ACC112 (cell line): ENCODE measurements around the gene PLB1.

ENCODE experiments used
- H2AFZ ChIP-seq: fragments of 200-600 bp; sonication (generic); one replicate; pipeline ENCODE4 v1.6.0; 2017; ENCODE audit warnings: antibody characterized with exemption, low read length; ENCODE audit not compliant: unreplicated experiment
- H3K27ac ChIP-seq: fragments of 200-600 bp; sonication (generic); 2 replicates; pipeline ENCODE4 v1.5.1; 2014; ENCODE audit warnings: low read depth, mild to moderate bottlenecking, antibody characterized with exemption, low read length, moderate library complexity
- H3K27me3 ChIP-seq: fragments of 200-600 bp; sonication (generic); 2 replicates; pipeline ENCODE4 v1.6.1; 2014; ENCODE audit warnings: mild to moderate bottlenecking, antibody characterized with exemption, low read length, moderate library complexity, mixed read lengths; ENCODE audit not compliant: insufficient read depth
- H3K36me3 ChIP-seq: fragments of 200-600 bp; sonication (generic); 2 replicates; pipeline ENCODE4 v1.6.1; 2016; ENCODE audit warnings: mild to moderate bottlenecking, antibody characterized with exemption, low read length, moderate library complexity, mixed read lengths; ENCODE audit not compliant: insufficient read depth
- H3K4me1 ChIP-seq: fragments of 200-600 bp; sonication (generic); one replicate; pipeline ENCODE4 v1.6.1; 2016; ENCODE audit warnings: low read length, mixed read lengths; ENCODE audit not compliant: insufficient read depth, unreplicated experiment, control insufficient read depth
- H3K4me3 ChIP-seq: fragments of 200-600 bp; sonication (generic); 2 replicates; pipeline ENCODE4 v1.5.1; 2014; ENCODE audit warnings: mild to moderate bottlenecking, low read depth, low read length
- H3K79me2 ChIP-seq: fragments of 200-600 bp; sonication (generic); one replicate; pipeline ENCODE4 v1.6.0; 2016; ENCODE audit warnings: low read length; ENCODE audit not compliant: control insufficient read depth, unreplicated experiment, insufficient read depth

PLB1 gene

GRCh38 chr2:28486526-28486925, 9.3 kb upstream of the PLB1 start:
- no peak overlapping the region for H3K4me3 ChIP-seq
- H3K27me3 ChIP-seq = peaks cover 11% of the 10 kb centered on the region; the same call in 1 of the 2 replicates
- no peaks in the 10 kb centered on the region for H3K36me3 ChIP-seq
- no peak overlapping the region for H2AFZ ChIP-seq
- H3K4me1 ChIP-seq = no peaks in the 10 kb centered on the region
- no peak overlapping the region for H3K27ac ChIP-seq
- H3K79me2 ChIP-seq = no peaks in the 10 kb centered on the region

GRCh38 chr2:28487258-28487657, 8.6 kb upstream of the PLB1 start:
- no peaks in the 10 kb centered on the region for H3K79me2 ChIP-seq
- H3K27ac ChIP-seq = no peak overlapping the region
- no peaks in the 10 kb centered on the region for H3K36me3 ChIP-seq
- no peak overlapping the region for H2AFZ ChIP-seq
- no peak overlapping the region for H3K4me3 ChIP-seq
- H3K4me1 ChIP-seq = no peaks in the 10 kb centered on the region
- H3K27me3 ChIP-seq = peaks cover 11% of the 10 kb centered on the region; the same call in 1 of the 2 replicates

- H3K36me3 ChIP-seq = no peaks in the 10 kb centered on the region
- peaks cover 11% of the 10 kb centered on the region; the same call in 1 of the 2 replicates for H3K27me3 ChIP-seq
- no peak overlapping the region for H3K4me3 ChIP-seq
- no peaks in the 10 kb centered on the region for H3K79me2 ChIP-seq
- H3K4me1 ChIP-seq = no peaks in the 10 kb centered on the region
- no peak overlapping the region for H2AFZ ChIP-seq
- H3K27ac ChIP-seq = no peak overlapping the region
Observed at GRCh38 chr2:28488083-28488830, 7.6 kb upstream of the PLB1 start.

GRCh38 chr2:28488858-28489575, 6.8 kb upstream of the PLB1 start:
- Histone ChIP-seq H3K27me3 (peaks cover 11% of the 10 kb centered on the region; the same call in 1 of the 2 replicates), H3K27ac (no peak overlapping the region)

GRCh38 chr2:28490558-28490957, 5.3 kb upstream of the PLB1 start:
- Histone ChIP-seq H3K27ac (no peak overlapping the region), H3K4me1 (no peaks in the 10 kb centered on the region), H3K36me3 (no peaks in the 10 kb centered on the region), H3K79me2 (no peaks in the 10 kb centered on the region), H3K27me3 (peaks cover 20% of the 10 kb centered on the region), H2AFZ (no peak overlapping the region), H3K4me3 (no peak overlapping the region)

More at GRCh38 chr2:28488858-28489575, 6.8 kb upstream of the PLB1 start:
- Histone ChIP-seq H3K4me1 (no peaks in the 10 kb centered on the region), H3K4me3 (no peak overlapping the region), H3K36me3 (no peaks in the 10 kb centered on the region), H2AFZ (no peak overlapping the region), H3K79me2 (no peaks in the 10 kb centered on the region)

- no peaks in the 10 kb centered on the region for H3K4me1 ChIP-seq
Observed at GRCh38 chr2:28492282-28492681, 3.6 kb upstream of the PLB1 start.

GRCh38 chr2:28493636-28494035, 2.2 kb upstream of the PLB1 start:
- Histone ChIP-seq H3K27ac (no peak overlapping the region), H3K27me3 (peaks cover 29% of the 10 kb centered on the region), H3K36me3 (no peaks in the 10 kb centered on the region), H3K79me2 (no peaks in the 10 kb centered on the region), H3K4me1 (no peaks in the 10 kb centered on the region), H3K4me3 (no peak overlapping the region), H2AFZ (no peak overlapping the region)

More at GRCh38 chr2:28492282-28492681, 3.6 kb upstream of the PLB1 start:
- no peaks in the 10 kb centered on the region for H3K79me2 ChIP-seq
- no peak overlapping the region for H3K4me3 ChIP-seq
- H3K27me3 ChIP-seq = peaks cover 35% of the 10 kb centered on the region
- no peak overlapping the region for H2AFZ ChIP-seq
- no peak overlapping the region for H3K27ac ChIP-seq
- no peaks in the 10 kb centered on the region for H3K36me3 ChIP-seq

- peaks cover 25% of the 10 kb centered on the region for H3K27me3 ChIP-seq
- H3K79me2 ChIP-seq = no peaks in the 10 kb centered on the region
- H3K4me1 ChIP-seq = no peaks in the 10 kb centered on the region
- no peak overlapping the region for H2AFZ ChIP-seq
- no peaks in the 10 kb centered on the region for H3K36me3 ChIP-seq
- no peak overlapping the region for H3K4me3 ChIP-seq
- no peak overlapping the region for H3K27ac ChIP-seq
Observed at GRCh38 chr2:28496781-28497180, 921 bp downstream of the PLB1 start.

- Histone ChIP-seq H3K27ac (no peak overlapping the region), H3K4me3 (no peak overlapping the region), H3K36me3 (no peaks in the 10 kb centered on the region), H3K27me3 (peaks cover 25% of the 10 kb centered on the region), H3K79me2 (no peaks in the 10 kb centered on the region), H2AFZ (no peak overlapping the region), H3K4me1 (no peaks in the 10 kb centered on the region)
Observed at GRCh38 chr2:28497206-28497605, 1.3 kb downstream of the PLB1 start.

- Histone ChIP-seq H3K4me1 (no peaks in the 10 kb centered on the region), H3K27me3 (peaks cover 25% of the 10 kb centered on the region)
Observed at GRCh38 chr2:28499282-28499681, 3.4 kb downstream of the PLB1 start.

GRCh38 chr2:28505361-28505760, 9.5 kb downstream of the PLB1 start:
- H3K4me1 ChIP-seq = no peaks in the 10 kb centered on the region
- no peak overlapping the region for H3K27ac ChIP-seq

More at GRCh38 chr2:28499282-28499681, 3.4 kb downstream of the PLB1 start:
- Histone ChIP-seq H3K4me3 (no peak overlapping the region), H2AFZ (no peak overlapping the region), H3K79me2 (no peaks in the 10 kb centered on the region), H3K27ac (no peak overlapping the region), H3K36me3 (no peaks in the 10 kb centered on the region)

More at GRCh38 chr2:28505361-28505760, 9.5 kb downstream of the PLB1 start:
- Histone ChIP-seq H3K27me3 (peaks cover 36% of the 10 kb centered on the region), H3K4me3 (no peak overlapping the region), H3K79me2 (no peaks in the 10 kb centered on the region), H3K36me3 (no peaks in the 10 kb centered on the region), H2AFZ (no peak overlapping the region)
